OCI-LY7 (cell line): ENCODE data around the gene AP2A1.

Experiments
- EZH2phosphoT487 ChIP-seq: fragments of 200-600 bp; sonication (generic); IDR thresholded peaks from 2 replicates; pipeline ENCODE4 v1.6.1; 2018; ENCODE audit warnings: low read depth, borderline replicate concordance, mild to moderate bottlenecking, mixed run types, antibody characterized with exemption, low read length, moderate library complexity, mixed read lengths
- TF ChIP-seq, protein P1 (sequence below): fragments of 200-600 bp; sonication (generic); conservative IDR thresholded peaks from 2 replicates; pipeline ENCODE4 v1.5.1; 2014; ENCODE audit warnings: mild to moderate bottlenecking, antibody characterized with exemption, low read length, moderate library complexity, mixed read lengths

- TF ChIP-seq, protein P1, sequence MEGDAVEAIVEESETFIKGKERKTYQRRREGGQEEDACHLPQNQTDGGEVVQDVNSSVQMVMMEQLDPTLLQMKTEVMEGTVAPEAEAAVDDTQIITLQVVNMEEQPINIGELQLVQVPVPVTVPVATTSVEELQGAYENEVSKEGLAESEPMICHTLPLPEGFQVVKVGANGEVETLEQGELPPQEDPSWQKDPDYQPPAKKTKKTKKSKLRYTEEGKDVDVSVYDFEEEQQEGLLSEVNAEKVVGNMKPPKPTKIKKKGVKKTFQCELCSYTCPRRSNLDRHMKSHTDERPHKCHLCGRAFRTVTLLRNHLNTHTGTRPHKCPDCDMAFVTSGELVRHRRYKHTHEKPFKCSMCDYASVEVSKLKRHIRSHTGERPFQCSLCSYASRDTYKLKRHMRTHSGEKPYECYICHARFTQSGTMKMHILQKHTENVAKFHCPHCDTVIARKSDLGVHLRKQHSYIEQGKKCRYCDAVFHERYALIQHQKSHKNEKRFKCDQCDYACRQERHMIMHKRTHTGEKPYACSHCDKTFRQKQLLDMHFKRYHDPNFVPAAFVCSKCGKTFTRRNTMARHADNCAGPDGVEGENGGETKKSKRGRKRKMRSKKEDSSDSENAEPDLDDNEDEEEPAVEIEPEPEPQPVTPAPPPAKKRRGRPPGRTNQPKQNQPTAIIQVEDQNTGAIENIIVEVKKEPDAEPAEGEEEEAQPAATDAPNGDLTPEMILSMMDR: no peak
- TF ChIP-seq EZH2phosphoT487: no peak
Measured at GRCh38 chr19:49771674-49772139, 4.9 kb downstream of the AP2A1 start.
